RWPE2 (cell line): ENCODE results near the gene MRPL10.

Experiments
- ATAC-seq: fragments of 200-7000 bp; cut with Tn5 transposase; 3 replicates; pipeline ENCODE4 v1.9.1; 2021; ENCODE audit warnings: low read depth
- DNase-seq: peaks from one replicate; pipeline ENCODE4 v3.0.0-alpha.2; 2020; ENCODE audit warnings: low spot score
- H3K27ac ChIP-seq: fragments of 450-650 bp; 2 replicates; pipeline ENCODE4 v1.5.1; 2017; ENCODE audit warnings: mild to moderate bottlenecking; ENCODE audit not compliant: poor library complexity, severe bottlenecking
- H3K27me3 ChIP-seq: fragments of 250-450 bp; sonication (Bioruptor Pico); 2 replicates; pipeline ENCODE4 v1.5.1; 2021; ENCODE audit warnings: mild to moderate bottlenecking, moderate library complexity; ENCODE audit not compliant: insufficient read depth, poor library complexity, severe bottlenecking
- H3K36me3 ChIP-seq: fragments of 250-450 bp; sonication (Bioruptor Pico); 2 replicates; pipeline ENCODE4 v1.5.1; 2020; ENCODE audit warnings: low read depth, mild to moderate bottlenecking, moderate library complexity
- H3K4me1 ChIP-seq: fragments of 250-450 bp; sonication (Bioruptor Pico); 2 replicates; pipeline ENCODE4 v1.5.1; 2021; ENCODE audit warnings: mild to moderate bottlenecking, moderate library complexity; ENCODE audit not compliant: insufficient read depth, poor library complexity, severe bottlenecking
- H3K4me3 ChIP-seq: fragments of 250-450 bp; sonication (Bioruptor Pico); 2 replicates; pipeline ENCODE4 v1.5.1; 2021; ENCODE audit warnings: mild to moderate bottlenecking, moderate library complexity; ENCODE audit not compliant: severe bottlenecking
- H3K9me3 ChIP-seq: fragments of 250-450 bp; sonication (Bioruptor Pico); 2 replicates; pipeline ENCODE4 v1.5.1; 2021; ENCODE audit warnings: mild to moderate bottlenecking, moderate library complexity; ENCODE audit not compliant: severe bottlenecking
- TF ChIP-seq, protein P1 (sequence below): fragments of 450-650 bp; IDR thresholded peaks from one replicate; pipeline ENCODE4 v1.5.1; 2017; ENCODE audit warnings: mild to moderate bottlenecking, moderate library complexity; ENCODE audit not compliant: poor library complexity, severe bottlenecking

MRPL10 gene

GRCh38 chr17:47877368-47878034, 46.2 kb upstream of the MRPL10 start:
- no peaks in the 10 kb centered on the region for H3K27me3 ChIP-seq
- no peaks in the 10 kb centered on the region for H3K36me3 ChIP-seq
- no peak for DNase-seq
- TF ChIP-seq, protein P1, sequence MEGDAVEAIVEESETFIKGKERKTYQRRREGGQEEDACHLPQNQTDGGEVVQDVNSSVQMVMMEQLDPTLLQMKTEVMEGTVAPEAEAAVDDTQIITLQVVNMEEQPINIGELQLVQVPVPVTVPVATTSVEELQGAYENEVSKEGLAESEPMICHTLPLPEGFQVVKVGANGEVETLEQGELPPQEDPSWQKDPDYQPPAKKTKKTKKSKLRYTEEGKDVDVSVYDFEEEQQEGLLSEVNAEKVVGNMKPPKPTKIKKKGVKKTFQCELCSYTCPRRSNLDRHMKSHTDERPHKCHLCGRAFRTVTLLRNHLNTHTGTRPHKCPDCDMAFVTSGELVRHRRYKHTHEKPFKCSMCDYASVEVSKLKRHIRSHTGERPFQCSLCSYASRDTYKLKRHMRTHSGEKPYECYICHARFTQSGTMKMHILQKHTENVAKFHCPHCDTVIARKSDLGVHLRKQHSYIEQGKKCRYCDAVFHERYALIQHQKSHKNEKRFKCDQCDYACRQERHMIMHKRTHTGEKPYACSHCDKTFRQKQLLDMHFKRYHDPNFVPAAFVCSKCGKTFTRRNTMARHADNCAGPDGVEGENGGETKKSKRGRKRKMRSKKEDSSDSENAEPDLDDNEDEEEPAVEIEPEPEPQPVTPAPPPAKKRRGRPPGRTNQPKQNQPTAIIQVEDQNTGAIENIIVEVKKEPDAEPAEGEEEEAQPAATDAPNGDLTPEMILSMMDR, result no peak
- no peak overlapping the region for H3K4me3 ChIP-seq
- no peaks in the 10 kb centered on the region for H3K4me1 ChIP-seq
- H3K9me3 ChIP-seq, result no peaks in the 10 kb centered on the region
- no peak for ATAC-seq
- H3K27ac ChIP-seq, result no peak overlapping the region

- ATAC-seq (no peak), DNase-seq (no peak)
- Histone ChIP-seq H3K9me3 (no peaks in the 10 kb centered on the region), H3K36me3 (no peaks in the 10 kb centered on the region), H3K4me1 (peaks cover 6% of the 10 kb centered on the region), H3K27me3 (no peaks in the 10 kb centered on the region), H3K27ac (no peak overlapping the region), H3K4me3 (no peak overlapping the region)
- TF ChIP-seq, protein P1, result no peak
Observed at GRCh38 chr17:47875011-47875985, 44.0 kb upstream of the MRPL10 start.

- ATAC-seq (no peak), DNase-seq (no peak)
- H3K9me3 ChIP-seq, result no peaks in the 10 kb centered on the region
- H3K27ac ChIP-seq, result no peak overlapping the region
- H3K27me3 ChIP-seq, result no peaks in the 10 kb centered on the region
- no peak overlapping the region for H3K4me3 ChIP-seq
- TF ChIP-seq, protein P1, result no peak
- H3K36me3 ChIP-seq, result no peaks in the 10 kb centered on the region
- peaks cover 6% of the 10 kb centered on the region for H3K4me1 ChIP-seq
Observed at GRCh38 chr17:47873200-47874090, 42.1 kb upstream of the MRPL10 start.

GRCh38 chr17:47872651-47873161, 41.4 kb upstream of the MRPL10 start:
- DNase-seq (no peak), ATAC-seq (peak; percentile 35; the same call in 2 of the 3 replicates)
- H3K4me3 ChIP-seq, result no peak overlapping the region
- H3K9me3 ChIP-seq, result no peaks in the 10 kb centered on the region
- no peaks in the 10 kb centered on the region for H3K36me3 ChIP-seq
- H3K27ac ChIP-seq, result no peak overlapping the region
- no peaks in the 10 kb centered on the region for H3K27me3 ChIP-seq
- TF ChIP-seq, protein P1, result no peak
- H3K4me1 ChIP-seq, result peaks cover 6% of the 10 kb centered on the region
